B cell (primary cell): ENCODE data around the gene GPX3. TPM values are rescaled to one million over a fixed set of nuclear protein-coding genes. Genes with fewer than 3 reads are reported as not detected.

Experiments used
- ATAC-seq: fragments of 200-7000 bp; cut with Tn5 transposase; one replicate; pipeline ENCODE4 v1.10.0; 2021; ENCODE audit warnings: low read depth, mild to moderate bottlenecking, moderate number of reproducible peaks, moderate library complexity
- CTCF ChIA-PET: fragments of 350-600 bp; sonication (Branson Sonifier 250); formaldehyde crosslinking; loops from one replicate; lab custom pipeline; 2021; ENCODE audit warnings: antibody characterized with exemption, inconsistent platforms; lab: Charles Lee
- POLR2A ChIA-PET: fragments of 350-600 bp; sonication (Branson Sonifier 250); formaldehyde crosslinking; loops from one replicate; lab custom pipeline; 2021; ENCODE audit warnings: antibody characterized with exemption; lab: Charles Lee
- DNase-seq: peaks from one replicate; pipeline ENCODE4 v3.0.0; 2013
- H2AFZ ChIP-seq: 2 replicates; pipeline ENCODE4 v1.6.1; 2012; ENCODE audit warnings: mild to moderate bottlenecking, low read depth, low read length; ENCODE audit not compliant: insufficient read depth, poor library complexity, severe bottlenecking
- H3K27ac ChIP-seq, 2 donors: 1 replicate in 1 of 2; 2 replicates in 1 of 2; pipeline ENCODE4 v1.5.1; 2012 to 2013; ENCODE audit warnings: low read length in 2 of 2, mild to moderate bottlenecking in 2 of 2, moderate library complexity in 1 of 2
- H3K27me3 ChIP-seq, 4 experiments: fragments of 200-600 bp in 1 of 4; sonication (generic) in 1 of 4; replicated peaks in 1 of 4; 1 replicate in 2 of 4; 2 replicates in 2 of 4; pipeline versions ENCODE4 v1.6.1 to v1.7.0; 2013 to 2016; ENCODE audit warnings: low read length in 3 of 4, mild to moderate bottlenecking in 2 of 4, mixed read lengths in 1 of 4, moderate library complexity in 1 of 4; ENCODE audit not compliant: insufficient read depth in 4 of 4, control insufficient read depth in 3 of 4; ENCODE audit errors: control extremely low read depth in 1 of 4
- H3K36me3 ChIP-seq, 2 experiments: replicated peaks in 1 of 2; 1 replicate in 1 of 2; 2 replicates in 1 of 2; pipeline versions ENCODE4 v1.6.1 to v1.7.1; 2013; ENCODE audit warnings: low read length in 1 of 2; ENCODE audit not compliant: insufficient read depth in 2 of 2, control insufficient read depth in 1 of 2; ENCODE audit errors: control extremely low read depth in 1 of 2, extremely low read depth in 1 of 2
- H3K4me1 ChIP-seq, 2 donors: fragments of 200-600 bp in 1 of 2; sonication (generic) in 1 of 2; 1 replicate in 1 of 2; 2 replicates in 1 of 2; pipeline versions ENCODE4 v1.5.1 to v1.6.1; 2013 to 2017; ENCODE audit warnings: low read length in 2 of 2; ENCODE audit not compliant: control insufficient read depth in 2 of 2, insufficient read depth in 2 of 2
- H3K4me2 ChIP-seq: replicated peaks from 2 replicates; pipeline ENCODE3; 2012; ENCODE audit warnings: mild to moderate bottlenecking, low read depth, low read length; ENCODE audit not compliant: poor library complexity, severe bottlenecking
- H3K4me3 ChIP-seq, 5 experiments: fragments of 200-600 bp in 1 of 5; sonication (generic) in 1 of 5; 1 replicate in 3 of 5; 2 replicates in 2 of 5; pipeline versions ENCODE4 v1.5.1 to v1.7.0; 2011 to 2016; ENCODE audit warnings: low read length in 4 of 5, mild to moderate bottlenecking in 4 of 5, low read depth in 2 of 5, control low read depth in 1 of 5, moderate library complexity in 1 of 5; ENCODE audit not compliant: insufficient read depth in 1 of 5; ENCODE audit errors: control extremely low read depth in 1 of 5, extremely low read depth in 1 of 5
- H3K79me2 ChIP-seq: fragments of 200-600 bp; sonication (generic); one replicate; pipeline ENCODE4 v1.6.0; 2016; ENCODE audit warnings: low read length; ENCODE audit not compliant: control insufficient read depth, insufficient read depth
- H3K9ac ChIP-seq: fragments of 200-600 bp; sonication (generic); 2 replicates; pipeline ENCODE4 v1.6.1; 2017; ENCODE audit warnings: mild to moderate bottlenecking, low read length, moderate library complexity
- H3K9me3 ChIP-seq, 3 donors: one replicate each; pipeline versions ENCODE4 v1.6.1 to v1.7.1; 2013; ENCODE audit warnings: low read length in 2 of 3; ENCODE audit not compliant: control insufficient read depth in 2 of 3, insufficient read depth in 1 of 3; ENCODE audit errors: control extremely low read depth in 1 of 3
- H4K20me1 ChIP-seq: 2 replicates; pipeline ENCODE4 v1.6.0; 2012; ENCODE audit warnings: mild to moderate bottlenecking, low read length; ENCODE audit not compliant: insufficient read depth, control insufficient read depth, poor library complexity, severe bottlenecking
- H3K27ac Mint-ChIP-seq: one replicate; pipeline ENCODE4 v1.8.0; 2021; ENCODE audit warnings: mixed read lengths
- H3K27me3 Mint-ChIP-seq: one replicate; pipeline ENCODE4 v1.8.0; 2021; ENCODE audit warnings: mixed read lengths
- H3K4me1 Mint-ChIP-seq: one replicate; pipeline ENCODE4 v1.8.0; 2021; ENCODE audit warnings: mixed read lengths
- H3K4me3 Mint-ChIP-seq: one replicate; pipeline ENCODE4 v1.8.0; 2021; ENCODE audit warnings: mixed read lengths
- H3K9me3 Mint-ChIP-seq: one replicate; pipeline ENCODE4 v1.8.0; 2022; ENCODE audit warnings: mixed read lengths; ENCODE audit not compliant: insufficient read depth
- EZH2 ChIP-seq: IDR thresholded peaks from 2 replicates; pipeline ENCODE4 v1.6.1; 2012; ENCODE audit warnings: borderline replicate concordance, low read depth, mild to moderate bottlenecking, moderate library complexity, low read length; ENCODE audit not compliant: insufficient read depth, poor library complexity, severe bottlenecking
- WGBS: methylation state at CpG from one replicate; pipeline ENCODE4 v1.1.5; 2013; ENCODE audit warnings: missing lambda C conversion rate; ENCODE audit not compliant: insufficient coverage; 5-methylcytosine and 5-hydroxymethylcytosine counted together
- intact Hi-C: fragments of 100-400 bp; cut with micrococcal nuclease; formaldehyde crosslinking; loops from one replicate; pipeline ENCODE4 v1.10.0; 2022
- polyA plus RNA-seq: library from polyadenylated mRNA; depleted of rRNA; stranded (reverse); fragments of >200 nt; gene quantifications from 2 replicates; pipeline ENCODE4 v1.2.3, GENCODE V29; 2012
- total RNA-seq, 2 donors: library from RNA; stranded (reverse); fragments of 120-200 nt in 1 of 2; gene quantifications; 1 replicate in 1 of 2; 2 replicates in 1 of 2; pipeline versions ENCODE4 v1.2.3 to v1.2.4, GENCODE V29; 2013 to 2022
- TF ChIP-seq, protein P1 (sequence below): fragments of 200-600 bp; IDR thresholded peaks from one replicate; pipeline ENCODE4 v1.8.0; 2022; ENCODE audit warnings: antibody characterized with exemption, mild to moderate bottlenecking

Gene GPX3
- total and polyA plus RNA-seq, 2 donors (not counting 1 experiment from before 2014, with no cell fraction given): not detected

DNA sequence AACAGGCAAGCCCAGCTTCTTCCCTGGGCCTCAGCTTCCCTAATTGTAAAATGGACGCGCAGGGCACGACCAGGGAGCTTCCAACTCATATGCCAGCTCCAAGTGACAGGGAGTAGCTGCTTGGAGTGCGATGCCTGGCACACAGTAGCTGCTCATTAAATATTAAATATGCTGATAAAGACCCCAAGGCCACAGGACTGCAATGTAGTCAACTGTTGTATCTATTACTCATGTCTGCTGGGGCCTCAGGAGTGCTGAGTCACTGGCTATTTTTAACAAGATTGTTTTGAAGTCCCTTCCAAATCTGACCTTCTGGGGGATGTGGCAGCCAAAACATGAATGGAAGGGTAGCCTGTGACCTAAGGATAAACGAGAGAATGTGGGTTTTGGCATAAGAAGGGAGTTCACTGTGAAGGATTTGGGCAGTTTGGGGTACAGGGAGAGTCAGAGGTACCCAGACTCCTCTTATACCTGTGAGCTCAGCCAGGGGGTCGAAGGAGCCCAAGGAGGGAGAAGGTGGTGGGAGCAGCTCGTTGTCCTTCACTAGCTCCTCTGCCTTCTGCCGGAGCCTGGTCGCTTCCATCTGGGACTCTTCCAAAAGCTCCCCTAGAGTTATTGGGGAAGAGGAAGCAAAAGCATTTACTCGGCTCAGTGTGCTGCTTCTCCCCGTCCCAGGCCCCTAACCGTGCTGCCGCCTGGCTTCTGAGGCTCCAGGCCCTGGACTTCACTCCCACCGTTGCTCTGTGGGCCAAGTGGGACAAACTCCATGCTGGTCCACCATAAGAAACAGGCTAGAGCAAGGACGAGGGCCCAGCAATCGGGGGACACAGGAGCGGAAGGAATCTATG is 43.0 kb downstream of the GPX3 start:
- no peak overlapping the region for H3K27ac ChIP-seq
- TF ChIP-seq, protein P1, sequence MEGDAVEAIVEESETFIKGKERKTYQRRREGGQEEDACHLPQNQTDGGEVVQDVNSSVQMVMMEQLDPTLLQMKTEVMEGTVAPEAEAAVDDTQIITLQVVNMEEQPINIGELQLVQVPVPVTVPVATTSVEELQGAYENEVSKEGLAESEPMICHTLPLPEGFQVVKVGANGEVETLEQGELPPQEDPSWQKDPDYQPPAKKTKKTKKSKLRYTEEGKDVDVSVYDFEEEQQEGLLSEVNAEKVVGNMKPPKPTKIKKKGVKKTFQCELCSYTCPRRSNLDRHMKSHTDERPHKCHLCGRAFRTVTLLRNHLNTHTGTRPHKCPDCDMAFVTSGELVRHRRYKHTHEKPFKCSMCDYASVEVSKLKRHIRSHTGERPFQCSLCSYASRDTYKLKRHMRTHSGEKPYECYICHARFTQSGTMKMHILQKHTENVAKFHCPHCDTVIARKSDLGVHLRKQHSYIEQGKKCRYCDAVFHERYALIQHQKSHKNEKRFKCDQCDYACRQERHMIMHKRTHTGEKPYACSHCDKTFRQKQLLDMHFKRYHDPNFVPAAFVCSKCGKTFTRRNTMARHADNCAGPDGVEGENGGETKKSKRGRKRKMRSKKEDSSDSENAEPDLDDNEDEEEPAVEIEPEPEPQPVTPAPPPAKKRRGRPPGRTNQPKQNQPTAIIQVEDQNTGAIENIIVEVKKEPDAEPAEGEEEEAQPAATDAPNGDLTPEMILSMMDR: no peak
- TF ChIP-seq EZH2: no peak
- no peaks in the 10 kb centered on the region for H3K9me3 ChIP-seq
- 75% methylated on average over 14 of the region's 17 CpGs for WGBS
- Mint-ChIP-seq H3K27me3 (no peaks in the 10 kb centered on the region), H3K9me3 (no peaks in the 10 kb centered on the region), H3K27ac (peak overlapping the region; percentile 72), H3K4me1 (peaks cover 69% of the 10 kb centered on the region), H3K4me3 (no peak overlapping the region)
- peaks cover 84% of the 10 kb centered on the region for H3K79me2 ChIP-seq
- H3K36me3 ChIP-seq: peaks cover 0 to 82% of the 10 kb centered on the region in 2 experiments
- ATAC-seq: no peak
- H3K27me3 ChIP-seq: no peaks in the 10 kb centered on the region
- peaks cover 98% of the 10 kb centered on the region for H4K20me1 ChIP-seq
- POLR2A ChIA-PET: interaction anchor here (4.2 kb wide), 1 partner anchor 16 kb away, joined by 13 read pairs; no protein-coding TSS in a partner anchor
- H3K9ac ChIP-seq: no peak overlapping the region
- H3K4me1 ChIP-seq: peaks cover 44 to 54% of the 10 kb centered on the region in 2 donors
- intact Hi-C loops: no loop called here
- H3K4me2 ChIP-seq: no peak overlapping the region
- CTCF ChIA-PET: interaction anchor here (0.8 to 17.8 kb wide), 4 partner anchors 12 to 175 kb away, joined by 3 to 918 read pairs (median 4); no protein-coding TSS in a partner anchor
- no peak for DNase-seq
- no peak overlapping the region for H2AFZ ChIP-seq
- H3K4me3 ChIP-seq: no peak overlapping the region
